Chondrocyte (in vitro differentiated cells): ENCODE results near the gene IL17C. TPM values are rescaled to one million over a fixed set of nuclear protein-coding genes. Genes with fewer than 3 reads are reported as not detected.

Experiments
- DNase-seq: peaks from one replicate; pipeline ENCODE4 v3.0.0; 2021; ENCODE audit warnings: mixed read lengths, low spot score
- H3K27ac Mint-ChIP-seq: one replicate; pipeline ENCODE4 v1.8.0; 2021; ENCODE audit warnings: mild to moderate bottlenecking, moderate library complexity, mixed read lengths; ENCODE audit not compliant: unreplicated experiment
- H3K27me3 Mint-ChIP-seq: 2 replicates; pipeline ENCODE4 v1.8.0; 2021; ENCODE audit warnings: low read depth, mixed read lengths
- H3K36me3 Mint-ChIP-seq: 2 replicates; pipeline ENCODE4 v1.8.0; 2021; ENCODE audit warnings: low read depth, mixed read lengths
- H3K4me1 Mint-ChIP-seq: 2 replicates; pipeline ENCODE4 v1.8.0; 2021; ENCODE audit warnings: low read depth, mild to moderate bottlenecking, mixed read lengths
- H3K4me3 Mint-ChIP-seq: one replicate; pipeline ENCODE4 v1.8.0; 2021; ENCODE audit warnings: mild to moderate bottlenecking, moderate library complexity, mixed read lengths; ENCODE audit not compliant: unreplicated experiment
- H3K9me3 Mint-ChIP-seq: 2 replicates; pipeline ENCODE4 v1.8.0; 2021; ENCODE audit warnings: low read depth, mixed read lengths
- total RNA-seq: library from RNA; stranded (reverse); gene quantifications from 3 replicates; pipeline ENCODE4 v1.2.1, GENCODE V29; 2021
- TF ChIP-seq, protein P1 (sequence below): fragments of 200-600 bp; sonication (generic); IDR thresholded peaks from 2 replicates; pipeline ENCODE4 v1.5.0; 2021; ENCODE audit warnings: antibody characterized with exemption, mild to moderate bottlenecking, moderate library complexity

The IL17C gene
- total RNA-seq, 1 donor from 2014 or later, result not detected

DNA sequence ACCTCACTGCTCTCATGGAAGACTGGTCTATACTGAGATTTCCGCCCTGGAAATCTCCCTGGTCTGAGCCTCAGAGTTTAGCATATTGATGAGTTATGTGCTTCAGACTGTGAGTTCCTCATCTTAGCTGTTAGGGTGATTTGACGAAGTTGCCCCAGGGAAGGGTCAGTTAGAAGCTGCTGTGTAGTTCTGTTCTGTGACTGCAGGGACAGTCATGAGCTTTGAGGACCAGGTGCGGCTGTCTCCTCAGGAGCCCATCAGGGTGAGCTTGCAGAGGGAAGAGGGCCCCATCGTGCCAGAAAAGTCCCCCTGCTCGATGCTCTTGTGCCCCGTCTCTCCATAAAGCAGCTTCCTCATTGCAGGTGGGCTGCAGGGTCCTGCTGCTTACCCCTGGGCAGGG, 28.3 kb upstream of the IL17C start:
- Mint-ChIP-seq H3K36me3 (peaks cover 14% of the 10 kb centered on the region), H3K27me3 (no peaks in the 10 kb centered on the region), H3K9me3 (no peaks in the 10 kb centered on the region), H3K4me3 (no peak overlapping the region), H3K4me1 (peaks cover 15% of the 10 kb centered on the region), H3K27ac (no peak overlapping the region)
- TF ChIP-seq, protein P1, sequence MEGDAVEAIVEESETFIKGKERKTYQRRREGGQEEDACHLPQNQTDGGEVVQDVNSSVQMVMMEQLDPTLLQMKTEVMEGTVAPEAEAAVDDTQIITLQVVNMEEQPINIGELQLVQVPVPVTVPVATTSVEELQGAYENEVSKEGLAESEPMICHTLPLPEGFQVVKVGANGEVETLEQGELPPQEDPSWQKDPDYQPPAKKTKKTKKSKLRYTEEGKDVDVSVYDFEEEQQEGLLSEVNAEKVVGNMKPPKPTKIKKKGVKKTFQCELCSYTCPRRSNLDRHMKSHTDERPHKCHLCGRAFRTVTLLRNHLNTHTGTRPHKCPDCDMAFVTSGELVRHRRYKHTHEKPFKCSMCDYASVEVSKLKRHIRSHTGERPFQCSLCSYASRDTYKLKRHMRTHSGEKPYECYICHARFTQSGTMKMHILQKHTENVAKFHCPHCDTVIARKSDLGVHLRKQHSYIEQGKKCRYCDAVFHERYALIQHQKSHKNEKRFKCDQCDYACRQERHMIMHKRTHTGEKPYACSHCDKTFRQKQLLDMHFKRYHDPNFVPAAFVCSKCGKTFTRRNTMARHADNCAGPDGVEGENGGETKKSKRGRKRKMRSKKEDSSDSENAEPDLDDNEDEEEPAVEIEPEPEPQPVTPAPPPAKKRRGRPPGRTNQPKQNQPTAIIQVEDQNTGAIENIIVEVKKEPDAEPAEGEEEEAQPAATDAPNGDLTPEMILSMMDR, result peak; percentile 23
- no peak for DNase-seq

DNA sequence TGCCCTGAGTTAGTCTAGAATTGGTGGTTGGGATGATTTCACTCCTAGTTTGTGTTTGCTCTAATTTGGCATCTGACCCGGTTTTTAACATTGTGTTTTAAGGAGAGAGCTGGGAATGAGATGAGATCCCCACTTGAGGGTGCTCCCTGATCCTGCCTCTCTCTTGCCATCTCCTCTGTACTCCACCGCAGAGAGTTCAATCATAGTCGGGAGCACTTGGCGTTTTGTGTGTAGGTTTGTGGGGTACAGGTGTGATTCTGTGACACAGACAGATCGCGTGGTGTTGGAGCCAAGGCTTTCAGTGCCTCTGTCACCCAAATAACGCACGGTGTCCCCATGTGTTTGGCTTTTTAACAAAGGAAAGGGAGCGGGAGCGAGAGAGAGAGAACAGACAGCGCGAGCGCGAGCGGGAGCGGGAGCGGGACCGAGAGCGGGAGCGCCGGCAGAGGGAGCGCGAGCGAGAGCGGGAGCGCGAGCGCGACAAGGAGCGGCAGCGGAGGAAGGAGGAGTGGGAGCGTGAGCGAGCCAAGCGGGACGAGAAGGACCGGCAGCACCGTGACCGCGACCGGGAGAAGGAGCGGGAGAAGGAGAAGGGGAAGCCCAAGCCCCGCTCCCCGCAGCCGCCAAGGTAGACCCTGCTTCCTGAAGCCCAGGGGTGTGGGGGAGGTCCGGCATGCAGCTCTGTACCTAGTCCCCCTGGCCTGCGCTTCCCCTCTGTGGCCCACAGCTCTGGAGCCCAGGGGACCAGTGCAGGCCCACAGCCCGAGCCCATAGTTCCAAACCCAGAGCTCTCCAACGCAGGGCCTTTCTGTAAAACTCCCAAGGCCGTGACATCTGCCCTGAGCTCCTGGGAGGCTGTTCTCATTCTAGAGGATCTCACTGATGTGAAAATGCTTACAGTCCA, 27.2 kb upstream of the IL17C start:
- DNase-seq, result no peak
- Mint-ChIP-seq H3K9me3 (no peaks in the 10 kb centered on the region), H3K27ac (no peak overlapping the region), H3K4me1 (peaks cover 19% of the 10 kb centered on the region), H3K4me3 (no peak overlapping the region), H3K36me3 (peaks cover 16% of the 10 kb centered on the region), H3K27me3 (no peaks in the 10 kb centered on the region)
- TF ChIP-seq, protein P1, result no peak

DNA sequence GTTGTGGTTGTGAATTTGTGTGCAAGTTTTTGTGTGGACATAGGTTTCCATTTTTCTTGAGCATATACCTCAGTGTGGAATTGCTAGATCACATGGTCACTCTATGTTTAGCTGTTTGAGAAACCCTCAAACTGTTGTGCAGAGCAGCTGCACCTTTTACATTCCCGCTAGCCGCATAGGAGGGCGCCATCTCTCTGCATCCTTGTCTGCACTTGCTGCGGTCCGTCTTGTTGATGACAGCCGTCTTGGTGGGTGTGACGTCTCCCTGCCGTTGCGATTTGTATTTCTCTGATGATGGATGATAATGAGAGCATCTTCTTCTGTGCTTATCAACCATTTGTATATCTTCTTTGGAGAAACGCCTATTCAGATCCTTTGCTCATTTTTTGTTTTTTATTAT, 25.1 kb upstream of the IL17C start:
- H3K27ac Mint-ChIP-seq, result no peak overlapping the region
- no peaks in the 10 kb centered on the region for H3K27me3 Mint-ChIP-seq
- no peak overlapping the region for H3K4me3 Mint-ChIP-seq
- peaks cover 19% of the 10 kb centered on the region for H3K4me1 Mint-ChIP-seq
- no peaks in the 10 kb centered on the region for H3K9me3 Mint-ChIP-seq
- TF ChIP-seq, protein P1, result no peak
- no peak for DNase-seq
- H3K36me3 Mint-ChIP-seq, result peaks cover 16% of the 10 kb centered on the region

DNA sequence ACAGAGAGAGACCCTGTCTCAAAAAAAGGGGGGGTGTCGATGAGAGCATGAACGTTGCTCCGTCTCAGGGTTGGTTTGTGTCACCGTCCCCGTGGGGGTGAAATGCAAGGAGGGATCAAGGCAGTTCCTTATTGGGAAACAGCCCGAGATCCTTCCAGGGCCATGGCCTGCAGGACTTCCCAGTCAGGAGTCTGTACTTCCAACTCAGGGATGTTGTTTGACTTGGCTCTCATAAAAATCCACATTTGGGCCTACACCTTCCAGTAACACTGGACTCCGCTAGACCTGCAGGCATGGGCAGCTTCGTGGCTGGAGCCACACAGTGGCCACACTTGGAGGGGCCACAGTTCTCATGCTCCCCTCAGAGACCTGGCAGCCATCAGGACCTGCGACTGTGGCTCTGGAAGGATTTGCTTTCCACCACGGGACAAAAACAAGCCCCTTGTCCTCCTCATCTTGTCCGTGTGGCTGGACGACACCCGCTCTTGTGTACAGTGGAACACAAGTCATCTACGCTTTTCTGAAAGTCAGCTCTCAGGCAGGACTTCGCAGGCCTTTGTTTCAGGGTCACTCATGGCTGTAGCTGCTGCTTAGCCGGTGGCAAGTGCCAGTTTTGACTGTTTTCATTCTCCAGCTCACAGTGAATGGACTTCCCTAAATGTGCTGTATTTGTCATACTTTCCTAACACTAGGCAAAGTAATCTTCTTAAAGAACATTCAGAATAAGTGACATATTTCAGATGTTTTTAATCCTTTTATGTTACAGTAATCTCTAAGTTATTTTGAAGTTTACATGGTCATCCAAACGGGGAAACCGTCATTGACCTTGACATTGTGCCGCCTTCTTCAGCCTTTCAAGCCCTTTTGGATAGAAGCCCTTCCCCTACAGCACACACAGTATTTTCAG, 24.2 kb upstream of the IL17C start:
- TF ChIP-seq, protein P1, result no peak
- H3K4me3 Mint-ChIP-seq, result no peak overlapping the region
- peak overlapping the region; percentile 88 for H3K27ac Mint-ChIP-seq
- H3K36me3 Mint-ChIP-seq, result peaks cover 14% of the 10 kb centered on the region
- no peaks in the 10 kb centered on the region for H3K27me3 Mint-ChIP-seq
- no peaks in the 10 kb centered on the region for H3K9me3 Mint-ChIP-seq
- no peak for DNase-seq
- peaks cover 22% of the 10 kb centered on the region for H3K4me1 Mint-ChIP-seq
